ENCODE results near the gene MPPED2.
A peak's percentile ranks its signal among the peaks of the same experiment; 100 is the strongest.

MPPED2 gene

DNA sequence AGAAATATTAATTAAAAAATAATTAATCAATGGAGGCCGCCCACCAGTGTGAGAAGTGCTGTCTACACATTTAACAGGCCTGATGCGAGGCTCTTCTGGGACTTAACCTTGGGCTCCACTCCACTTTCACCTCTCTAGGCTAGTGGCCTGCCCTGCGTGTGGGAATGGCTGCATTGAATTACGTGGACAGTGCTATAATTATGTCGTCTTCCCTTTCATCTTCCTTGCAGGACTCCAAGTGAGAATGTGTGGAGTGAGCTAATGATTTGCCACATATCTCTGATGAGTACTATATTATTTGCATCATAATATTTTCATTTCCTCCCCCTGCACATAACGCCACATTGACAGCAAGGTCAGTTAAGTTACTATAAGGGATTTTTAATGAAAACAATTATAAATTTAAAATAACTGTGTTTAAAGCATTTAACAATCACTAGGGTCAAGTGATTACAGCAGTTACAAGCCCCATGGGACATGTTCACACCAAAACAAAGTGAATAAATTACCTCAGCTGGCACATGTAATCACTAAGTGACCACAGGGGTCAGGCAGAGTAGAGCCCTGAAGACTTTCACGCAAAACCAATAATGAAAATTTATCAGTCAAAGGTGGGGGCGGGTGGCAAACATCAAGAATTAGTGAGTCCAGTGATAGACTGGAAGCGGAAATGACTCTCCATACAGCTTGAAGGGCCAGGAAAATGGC lies 63.5 kb downstream of the MPPED2 start:
- DNase-seq: no peak

DNA sequence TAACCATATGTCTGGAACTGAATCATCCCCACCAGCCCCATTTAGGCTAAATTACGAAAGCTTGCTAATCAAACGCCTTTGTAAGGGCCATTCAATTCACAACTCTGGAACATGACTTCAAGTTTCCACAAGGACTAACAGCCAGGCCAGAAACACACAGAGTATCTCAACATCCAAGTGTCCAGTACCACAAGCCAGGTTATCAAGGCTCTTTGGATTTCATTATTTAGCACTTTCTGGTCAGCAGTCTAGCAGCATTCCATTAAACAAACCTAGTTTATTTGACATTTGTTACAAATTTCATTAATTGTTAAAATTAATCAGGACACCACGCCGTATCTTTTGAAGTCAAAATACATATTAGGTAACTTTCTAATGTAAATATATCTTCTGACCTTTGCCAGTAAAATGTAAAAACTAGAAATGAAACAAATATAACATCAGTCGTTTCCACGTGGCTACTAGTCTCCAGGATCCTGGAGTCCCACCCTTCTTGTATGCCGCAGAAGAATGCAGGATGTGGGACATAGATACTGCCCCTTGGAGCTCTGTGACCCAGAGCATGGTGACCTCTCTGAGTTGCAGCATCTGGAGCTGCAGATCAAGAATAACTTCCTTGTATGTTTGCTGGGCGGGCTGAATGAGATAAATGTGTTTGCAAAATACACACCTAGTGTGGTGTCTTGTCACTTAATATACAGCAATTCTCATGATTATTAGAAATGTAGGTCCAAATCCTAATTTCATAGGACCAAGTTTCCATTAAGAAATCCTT lies 64.7 kb downstream of the MPPED2 start:
- no peak for DNase-seq

DNA sequence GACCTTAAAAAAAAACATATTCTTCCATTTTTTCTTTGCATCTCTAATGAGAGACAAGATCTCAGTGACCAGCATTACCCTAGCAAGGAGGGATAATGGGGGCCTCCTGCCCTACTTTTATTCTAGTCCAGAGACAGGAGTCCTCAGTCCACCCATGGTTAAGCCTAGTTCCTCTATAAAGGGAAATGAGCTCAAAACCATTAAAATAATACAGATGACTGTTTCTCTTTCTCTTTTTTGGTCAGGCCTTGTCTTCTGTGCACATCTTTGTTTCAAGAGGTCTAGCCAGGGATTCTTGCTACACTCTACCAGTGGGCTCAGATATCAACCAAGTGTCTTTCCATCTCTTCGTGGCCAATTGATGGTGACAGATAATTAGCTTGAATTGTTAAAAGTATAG lies 73.1 kb downstream of the MPPED2 start:
- DNase-seq: no peak

- DNase-seq: no peak
These were observed 74.7 kb downstream of the MPPED2 start for GRCh38 chr11:30511408-30511807.

DNA sequence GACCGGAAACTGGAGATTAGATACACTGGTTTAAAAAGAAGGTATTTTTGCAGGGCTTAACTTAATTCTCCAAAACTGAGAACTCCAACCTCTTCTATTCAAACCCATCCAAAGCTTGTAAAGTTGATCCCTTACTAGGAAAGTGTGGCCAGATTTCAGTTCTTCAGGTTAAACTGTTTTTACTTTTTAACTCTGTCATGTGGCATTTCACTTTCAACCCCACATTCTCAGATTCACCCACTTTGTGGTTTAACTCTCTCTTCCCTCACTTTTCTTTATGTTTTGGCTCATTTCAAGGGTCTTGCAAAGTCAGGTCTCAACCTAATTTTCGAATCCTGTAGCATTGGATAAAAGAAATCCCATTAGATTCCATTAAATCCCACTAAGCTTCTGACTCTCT lies 75.4 kb downstream of the MPPED2 start:
- no peak for DNase-seq

DNA sequence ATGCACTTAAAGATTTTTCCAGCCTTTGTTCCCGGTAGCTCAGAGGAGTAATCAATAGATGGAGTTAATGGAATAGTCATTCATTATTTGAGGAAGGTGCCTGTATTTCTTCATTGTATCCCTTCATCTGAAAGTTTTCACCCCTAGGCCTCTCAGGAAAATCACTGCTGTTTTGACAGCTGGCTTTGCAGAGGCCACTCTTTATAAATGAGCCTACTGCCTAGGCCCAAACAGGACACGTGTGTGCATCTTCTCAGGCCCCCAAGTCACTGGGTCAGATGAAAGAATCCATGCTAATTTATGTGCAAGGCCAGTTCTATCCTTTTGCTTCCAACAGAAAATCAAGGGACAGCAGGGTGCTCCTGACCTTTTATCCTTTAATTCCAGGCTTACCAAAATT lies 76.8 kb downstream of the MPPED2 start:
- no peak for DNase-seq

DNA sequence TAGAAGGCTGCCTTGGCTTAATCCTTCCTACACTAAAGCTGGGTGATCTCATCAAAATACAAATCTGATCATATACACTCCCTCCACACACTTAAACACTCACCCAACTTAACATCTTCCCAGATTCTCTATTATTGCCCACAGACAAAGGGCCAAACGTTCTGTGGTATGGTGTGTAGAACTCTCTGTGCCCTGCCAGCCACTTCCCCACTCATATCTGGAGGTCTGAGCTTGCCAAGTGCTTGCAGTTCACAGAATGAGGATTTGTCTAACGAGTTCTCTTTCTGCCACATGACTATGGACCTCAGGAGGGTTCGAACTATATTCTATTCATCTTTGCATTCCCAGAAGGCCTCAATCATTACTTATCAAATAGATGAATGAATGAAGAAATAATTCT lies 77.6 kb downstream of the MPPED2 start:
- no peak for DNase-seq

- no peak for DNase-seq
These were observed 80.5 kb downstream of the MPPED2 start for GRCh38 chr11:30505603-30506002.

DNA sequence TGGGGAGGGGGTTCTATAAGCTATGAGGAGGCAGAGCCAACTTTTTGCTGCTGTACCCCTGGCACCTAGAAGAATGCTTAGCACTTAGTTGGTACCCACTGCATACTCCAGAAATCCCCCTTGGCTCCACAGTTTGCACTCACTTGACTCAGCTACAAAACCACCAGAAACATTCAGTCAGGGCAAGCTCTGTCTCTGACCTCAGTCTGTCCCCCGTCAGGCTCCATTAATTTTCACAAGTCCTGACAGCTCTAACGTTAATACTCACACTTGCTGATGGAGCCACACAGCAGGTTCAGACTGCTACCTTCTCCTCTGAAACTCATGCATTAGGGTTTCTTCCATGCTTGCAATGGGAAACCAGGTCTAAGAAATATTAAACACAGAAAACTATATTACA lies 81.7 kb downstream of the MPPED2 start:
- no peak for DNase-seq

- no peak for DNase-seq
These were observed 83.0 kb downstream of the MPPED2 start for GRCh38 chr11:30503156-30503555.

DNA sequence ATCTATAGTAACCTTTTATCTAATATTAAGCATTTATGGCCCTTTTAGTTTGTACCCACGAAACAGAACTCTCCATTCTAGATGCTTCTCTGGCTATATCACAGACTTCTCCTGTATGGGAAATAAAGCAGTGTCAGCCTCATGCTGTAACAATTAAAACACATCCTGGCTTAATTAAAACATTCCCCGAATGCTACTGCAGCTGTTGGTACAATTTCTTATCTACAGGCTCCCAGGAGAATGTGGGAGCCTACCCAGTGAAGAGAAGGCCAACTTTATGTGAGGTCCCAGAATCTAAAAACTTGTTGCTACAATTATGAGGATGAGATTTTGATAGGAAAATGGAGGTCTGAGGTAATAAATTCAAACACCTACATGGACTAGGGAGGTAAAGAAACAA lies 83.8 kb downstream of the MPPED2 start:
- DNase-seq: no peak

GRCh38 chr11:30501744-30502143 lies 84.4 kb downstream of the MPPED2 start:
- DNase-seq: no peak

- no peak for DNase-seq
These were observed 86.2 kb downstream of the MPPED2 start for GRCh38 chr11:30499940-30500339.

DNA sequence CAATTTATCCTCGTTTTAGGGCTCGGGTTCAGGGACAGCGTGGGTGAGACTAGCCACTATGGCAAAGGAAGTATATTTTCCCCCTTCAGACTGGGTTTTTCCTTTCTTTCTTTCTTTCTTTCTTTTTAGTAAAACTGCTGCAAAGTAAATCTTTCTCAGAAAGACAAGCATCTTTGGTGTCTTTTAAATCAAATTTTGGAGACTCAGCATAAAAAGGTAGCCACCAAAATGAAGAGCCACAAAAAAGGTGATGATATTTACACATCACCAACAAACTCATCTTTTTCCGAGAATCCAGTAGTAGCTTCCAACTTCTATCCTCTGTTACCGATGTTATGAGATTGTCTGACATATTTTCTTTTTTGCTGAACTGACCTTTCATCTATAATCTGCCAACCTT lies 88.6 kb downstream of the MPPED2 start:
- DNase-seq: no peak

- DNase-seq: no peak
These were observed 89.2 kb downstream of the MPPED2 start for GRCh38 chr11:30496935-30497334.

- DNase-seq: no peak
These were observed 90.7 kb downstream of the MPPED2 start for GRCh38 chr11:30495437-30495836.

DNA sequence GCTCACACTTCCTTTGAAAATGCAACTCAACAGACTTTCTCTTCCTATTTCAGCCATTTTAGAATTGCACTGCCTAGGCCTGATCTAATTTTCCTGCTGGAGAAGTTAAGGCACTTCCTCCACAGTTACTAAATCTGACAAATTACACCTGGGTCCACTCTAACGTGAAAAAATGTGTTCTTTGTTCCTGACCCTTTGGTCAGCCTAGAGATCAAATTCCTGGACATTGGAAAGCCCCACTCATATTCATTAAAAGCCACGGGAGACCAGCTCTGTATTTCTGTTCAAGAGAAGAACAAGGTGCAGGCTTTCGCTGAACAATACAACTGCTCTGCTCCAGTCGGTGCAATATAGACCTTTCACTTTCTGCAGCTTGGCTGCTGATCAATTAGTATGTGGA lies 96.6 kb downstream of the MPPED2 start:
- no peak for DNase-seq

- DNase-seq: no peak
These were observed 97.1 kb downstream of the MPPED2 start for GRCh38 chr11:30489076-30489475.

GRCh38 chr11:30488304-30488998 lies 97.7 kb downstream of the MPPED2 start:
- DNase-seq: no peak

DNA sequence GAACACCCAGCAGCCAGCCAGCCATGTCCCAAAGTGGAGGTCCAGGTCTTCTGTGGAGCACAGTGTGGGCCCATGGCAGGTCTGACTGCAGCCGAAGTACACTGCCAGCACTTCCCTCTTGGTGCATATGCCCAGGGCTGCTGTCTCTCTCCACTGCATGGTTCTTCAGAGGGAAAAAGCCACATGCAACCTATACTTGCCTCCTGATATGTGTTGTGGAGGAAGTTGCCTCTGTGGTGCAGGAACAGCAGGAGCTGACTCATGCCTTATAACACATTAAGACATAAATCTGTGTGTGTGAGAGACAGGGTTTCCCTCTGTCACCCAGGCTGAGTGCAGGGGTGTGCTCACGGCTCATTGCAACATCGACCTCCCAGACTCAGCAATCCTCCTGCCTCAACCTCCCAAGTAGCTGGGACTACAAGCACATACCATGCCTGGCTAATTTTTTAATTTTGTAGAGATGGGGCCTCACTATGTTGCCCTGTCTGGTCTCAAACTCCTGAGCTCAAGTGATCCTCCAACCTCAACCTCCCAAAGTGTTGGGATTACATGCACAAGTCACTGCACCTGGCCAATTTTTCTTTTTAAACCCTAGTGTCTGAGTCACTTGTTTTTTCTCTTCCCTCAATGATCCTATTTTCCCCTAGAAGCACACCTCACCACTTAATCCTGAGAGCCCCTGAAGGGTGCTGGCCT lies 98.8 kb downstream of the MPPED2 start:
- peak; percentile 82 for DNase-seq

- DNase-seq: no peak
These were observed 100.4 kb downstream of the MPPED2 start for GRCh38 chr11:30485756-30486155.

DNA sequence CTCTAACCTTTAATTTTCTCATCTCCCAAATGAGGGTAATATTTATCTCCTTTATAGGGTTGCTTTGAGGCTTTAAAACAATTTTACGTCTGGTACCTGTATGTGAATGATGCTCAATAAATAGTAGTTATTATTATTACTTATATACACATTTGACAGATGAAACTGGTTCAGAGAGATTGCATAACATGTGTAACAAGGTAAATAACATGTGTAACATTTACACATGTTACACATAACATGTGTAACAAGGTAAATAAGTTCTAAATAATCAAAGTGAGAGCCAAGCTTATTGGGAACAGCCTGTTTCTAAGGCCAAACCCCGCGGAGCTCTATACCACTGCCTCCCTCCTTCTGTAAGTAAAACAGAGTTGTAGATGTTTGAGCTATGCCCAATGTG lies 100.9 kb downstream of the MPPED2 start:
- DNase-seq: no peak

DNA sequence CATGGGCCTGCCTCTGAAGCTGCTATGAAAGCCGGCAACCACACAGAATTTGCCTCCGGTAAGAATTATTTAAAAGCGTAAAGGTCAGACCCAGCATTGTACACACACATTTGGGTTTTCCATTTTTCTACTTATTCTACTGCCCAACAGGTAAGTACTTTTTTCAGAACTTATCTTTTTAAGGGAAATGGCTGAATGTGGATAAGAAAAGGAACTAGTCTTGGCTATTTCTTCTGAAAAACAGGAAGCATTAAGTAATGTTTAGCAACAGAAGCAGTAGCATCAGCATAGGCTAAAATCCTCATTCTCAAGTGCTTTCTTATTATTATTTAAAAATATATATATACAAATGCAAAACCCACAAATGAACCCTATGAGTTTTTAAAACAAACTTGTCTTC lies 103.1 kb downstream of the MPPED2 start:
- DNase-seq: peak; percentile 59
